Sigmoid colon (tissue), 4 donors: ENCODE measurements around the gene SNCB.

Source experiments
- EP300 ChIP-seq, 4 donors: sonication (generic); formaldehyde crosslinking; IDR thresholded peaks; one replicate each; pipeline ENCODE4 v1.6.1; 2017; ENCODE audit warnings: antibody characterized with exemption in 4 of 4
- POLR2A ChIP-seq, 2 donors: fragments of 450-650 bp; IDR thresholded peaks; one replicate each; pipeline ENCODE4 v1.6.1; 2016; ENCODE audit warnings: antibody characterized with exemption in 2 of 2, mild to moderate bottlenecking in 2 of 2, moderate library complexity in 2 of 2
- POLR2AphosphoS5 ChIP-seq, 4 donors: sonication (generic); formaldehyde crosslinking; IDR thresholded peaks; one replicate each; pipeline ENCODE4 v1.6.1; 2017; ENCODE audit warnings: antibody characterized with exemption in 4 of 4
- TF ChIP-seq, protein P1 (sequence below), 4 experiments: fragments of 450-650 bp in 3 of 4; fragments of 200-600 bp in 1 of 4; IDR thresholded peaks; one replicate each; pipeline ENCODE4 v1.5.1; 2016 to 2019; ENCODE audit warnings: antibody characterized with exemption in 4 of 4, mild to moderate bottlenecking in 3 of 4, moderate library complexity in 2 of 4

DNA sequence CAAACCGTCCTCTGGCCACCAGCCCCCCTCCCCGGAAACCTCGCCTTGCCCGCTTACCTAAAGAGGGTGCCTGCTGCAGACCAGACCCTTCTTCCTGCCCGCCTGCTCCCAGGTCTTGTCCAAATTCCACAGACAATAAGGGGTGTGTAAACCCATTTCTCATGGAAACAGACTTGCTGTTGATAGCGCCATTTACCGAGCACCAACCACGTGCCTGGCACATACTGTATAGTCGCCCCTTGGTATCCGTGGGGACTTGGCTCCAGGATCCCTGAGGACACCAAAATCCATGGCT, 56.1 kb downstream of the SNCB start:
- TF ChIP-seq, protein P1, sequence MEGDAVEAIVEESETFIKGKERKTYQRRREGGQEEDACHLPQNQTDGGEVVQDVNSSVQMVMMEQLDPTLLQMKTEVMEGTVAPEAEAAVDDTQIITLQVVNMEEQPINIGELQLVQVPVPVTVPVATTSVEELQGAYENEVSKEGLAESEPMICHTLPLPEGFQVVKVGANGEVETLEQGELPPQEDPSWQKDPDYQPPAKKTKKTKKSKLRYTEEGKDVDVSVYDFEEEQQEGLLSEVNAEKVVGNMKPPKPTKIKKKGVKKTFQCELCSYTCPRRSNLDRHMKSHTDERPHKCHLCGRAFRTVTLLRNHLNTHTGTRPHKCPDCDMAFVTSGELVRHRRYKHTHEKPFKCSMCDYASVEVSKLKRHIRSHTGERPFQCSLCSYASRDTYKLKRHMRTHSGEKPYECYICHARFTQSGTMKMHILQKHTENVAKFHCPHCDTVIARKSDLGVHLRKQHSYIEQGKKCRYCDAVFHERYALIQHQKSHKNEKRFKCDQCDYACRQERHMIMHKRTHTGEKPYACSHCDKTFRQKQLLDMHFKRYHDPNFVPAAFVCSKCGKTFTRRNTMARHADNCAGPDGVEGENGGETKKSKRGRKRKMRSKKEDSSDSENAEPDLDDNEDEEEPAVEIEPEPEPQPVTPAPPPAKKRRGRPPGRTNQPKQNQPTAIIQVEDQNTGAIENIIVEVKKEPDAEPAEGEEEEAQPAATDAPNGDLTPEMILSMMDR (IDR thresholded peaks at IDR 0.05) = peak in 1 of 4 experiments; percentile 3
- TF ChIP-seq POLR2AphosphoS5 (IDR thresholded peaks at IDR 0.05) (no peak), POLR2A (IDR thresholded peaks at IDR 0.05) (no peak), EP300 (IDR thresholded peaks at IDR 0.05) (no peak)
